NK-92 (cell line): ENCODE results near the gene DPM1.
A peak's percentile ranks its signal among the peaks of the same experiment; 100 is the strongest.

Source experiments
- DNase-seq: peaks from one replicate; lab custom pipeline; 2025; ENCODE audit not compliant: unreplicated experiment; lab: John Stamatoyannopoulos, UW

The DPM1 gene

GRCh38 chr20:50930976-50931305, 27.4 kb downstream of the DPM1 start:
- DNase-seq = no peak

GRCh38 chr20:50930139-50930975, 28.0 kb downstream of the DPM1 start:
- no peak for DNase-seq

- peak; percentile 25 for DNase-seq
These were observed 28.8 kb downstream of the DPM1 start for GRCh38 chr20:50929299-50930138.

- no peak for DNase-seq
These were observed 29.9 kb downstream of the DPM1 start for GRCh38 chr20:50928469-50928868.

GRCh38 chr20:50926530-50926929, 31.8 kb downstream of the DPM1 start:
- no peak for DNase-seq

DNA sequence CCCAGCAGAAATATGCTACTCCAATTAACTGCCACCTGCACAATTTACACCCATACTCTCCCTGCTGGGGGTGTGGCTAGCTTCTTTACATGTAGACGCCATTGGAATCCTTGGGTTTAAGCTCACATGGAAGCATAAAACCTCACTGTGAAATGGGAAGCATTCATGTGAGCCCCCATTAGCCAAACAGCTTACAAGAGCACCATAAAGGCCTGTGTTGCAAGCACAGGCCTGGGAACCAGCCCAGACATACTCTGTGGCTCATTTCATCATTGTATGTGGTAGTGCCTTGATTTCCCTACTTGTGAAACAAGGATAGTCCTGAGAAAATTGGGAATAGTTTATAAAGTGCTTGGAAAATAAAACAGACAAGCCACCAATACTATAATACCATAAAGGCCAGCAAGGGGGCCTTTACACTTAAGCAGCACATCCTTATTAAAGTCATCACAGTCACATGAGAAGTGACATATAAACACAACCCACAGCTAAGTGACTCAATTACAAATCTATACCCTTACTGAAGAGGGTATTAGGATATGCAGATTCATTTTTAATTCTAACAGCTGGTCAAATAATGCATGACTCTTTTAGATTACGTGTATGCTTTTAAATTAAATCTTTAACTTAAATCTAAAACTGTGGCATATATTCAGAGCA, 33.9 kb downstream of the DPM1 start:
- no peak for DNase-seq

DNA sequence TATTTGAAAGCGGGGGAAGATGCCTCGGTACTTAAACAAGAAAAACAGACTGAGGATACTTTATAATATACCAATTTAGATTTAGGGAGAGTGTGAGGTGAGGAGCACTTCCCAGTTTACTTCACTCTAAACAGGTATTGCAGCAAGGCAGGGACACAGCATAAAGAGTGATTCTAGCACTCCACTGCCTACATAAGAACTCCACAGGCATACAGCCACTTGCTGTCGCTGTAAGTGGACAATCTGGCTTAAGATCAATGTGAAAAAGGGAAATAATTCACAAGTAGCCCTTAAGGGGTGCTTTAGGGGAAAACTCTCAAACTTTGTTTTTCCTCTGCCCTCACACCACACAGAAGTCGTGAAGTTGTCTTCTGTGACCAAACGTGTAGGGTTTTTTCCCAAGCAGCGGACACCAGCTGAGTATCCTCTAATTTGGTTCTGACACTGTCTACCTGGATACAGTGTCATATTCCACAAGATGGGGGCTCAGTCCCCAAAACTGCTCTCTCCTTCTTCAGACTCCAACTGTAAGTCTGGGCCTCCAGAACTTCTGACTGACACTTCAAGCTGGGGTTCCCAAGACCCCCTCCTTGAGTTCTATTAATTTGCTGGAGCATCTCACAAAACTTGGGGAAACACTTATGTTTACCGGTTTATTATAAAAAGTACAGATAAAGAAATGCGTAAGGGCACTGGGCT, 36.4 kb downstream of the DPM1 start:
- DNase-seq = no peak

- no peak for DNase-seq
These were observed 37.3 kb downstream of the DPM1 start for GRCh38 chr20:50920997-50921396.

GRCh38 chr20:50919567-50919966, 38.8 kb downstream of the DPM1 start:
- DNase-seq = no peak

DNA sequence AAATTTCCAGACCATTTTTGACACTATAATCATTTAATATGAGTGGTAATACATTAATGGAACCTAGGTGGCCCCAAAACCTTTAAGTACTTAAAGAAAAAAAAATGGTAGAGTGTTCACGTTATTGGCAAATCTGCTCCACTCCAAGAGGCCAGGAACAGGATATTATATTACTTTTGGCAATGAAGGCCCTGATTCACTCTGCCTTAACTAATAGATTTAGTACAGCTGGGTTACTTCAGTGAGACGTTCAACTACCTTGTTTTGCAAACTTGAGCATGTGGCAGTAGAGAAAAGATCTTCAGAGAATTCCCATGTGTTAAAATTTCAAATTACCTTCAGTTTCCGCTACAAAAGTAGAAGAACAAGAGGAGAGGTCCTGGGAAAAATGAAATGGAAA, 39.9 kb downstream of the DPM1 start:
- no peak for DNase-seq

GRCh38 chr20:50916934-50917333, 41.4 kb downstream of the DPM1 start:
- DNase-seq = no peak

DNA sequence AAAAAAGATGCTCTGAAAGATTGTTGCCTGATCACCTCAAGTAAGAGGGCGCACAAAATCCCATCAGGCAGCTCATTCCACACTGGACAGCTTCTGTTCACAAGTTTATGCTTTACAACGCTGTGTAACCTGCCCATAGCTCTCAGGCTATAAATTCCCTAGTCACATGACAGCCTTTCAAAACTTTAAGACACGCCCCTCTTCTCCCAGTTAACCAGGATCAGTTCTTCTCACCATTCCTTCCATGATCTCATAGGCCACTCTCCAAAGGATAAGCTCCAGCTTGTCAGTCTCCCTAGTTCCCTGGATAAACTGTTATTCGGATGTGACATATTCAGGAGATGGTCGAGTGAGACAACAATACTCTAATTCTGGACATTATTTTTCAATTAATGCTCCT, 42.1 kb downstream of the DPM1 start:
- DNase-seq = no peak

GRCh38 chr20:50915424-50915823, 42.9 kb downstream of the DPM1 start:
- DNase-seq = no peak

GRCh38 chr20:50913690-50914375, 44.5 kb downstream of the DPM1 start:
- no peak for DNase-seq

GRCh38 chr20:50911716-50912115, 46.6 kb downstream of the DPM1 start:
- DNase-seq = no peak

- DNase-seq = no peak
These were observed 47.3 kb downstream of the DPM1 start for GRCh38 chr20:50911030-50911429.

DNA sequence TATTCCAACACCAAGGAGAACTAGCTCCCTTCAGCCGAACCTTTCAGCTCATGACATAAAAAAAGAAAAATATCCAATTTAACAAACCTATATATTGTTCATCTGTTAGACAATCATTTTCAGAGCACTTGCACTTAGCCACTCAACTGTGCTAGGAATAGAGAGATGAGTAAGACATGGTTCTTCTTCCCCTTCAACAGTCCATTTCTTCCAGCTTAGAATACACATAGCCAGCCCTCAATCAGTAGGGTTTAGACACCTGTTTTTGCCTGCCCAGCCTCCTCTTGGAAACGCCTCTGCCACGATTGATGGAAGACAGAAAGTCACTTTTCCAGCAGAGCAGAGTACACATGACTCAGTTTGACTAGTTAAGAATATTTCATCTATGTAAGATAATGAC, 48.9 kb downstream of the DPM1 start:
- DNase-seq = no peak

DNA sequence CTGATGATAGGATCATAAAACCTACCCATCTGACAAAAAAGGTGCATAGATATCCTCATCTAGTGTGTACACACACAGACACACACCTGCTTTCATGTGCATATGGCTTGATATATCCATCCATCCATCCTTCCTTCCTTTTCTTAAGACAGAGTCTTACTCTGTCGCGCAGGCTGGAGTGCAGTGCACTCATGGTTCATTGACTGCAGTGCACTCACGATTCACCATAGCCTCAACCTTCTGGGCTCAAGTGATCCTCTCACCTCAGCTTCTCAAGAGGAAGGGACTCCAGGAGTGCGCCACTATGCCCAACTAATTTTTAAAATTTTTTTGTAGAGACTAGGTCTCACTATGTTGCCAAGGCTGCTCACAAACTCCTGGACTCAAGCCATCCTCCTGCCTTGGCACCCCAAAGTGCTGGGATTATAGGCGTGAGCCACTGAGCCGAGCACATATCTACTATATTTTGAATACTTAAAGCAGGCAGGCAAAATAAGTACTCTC, 54.2 kb downstream of the DPM1 start:
- DNase-seq = no peak

DNA sequence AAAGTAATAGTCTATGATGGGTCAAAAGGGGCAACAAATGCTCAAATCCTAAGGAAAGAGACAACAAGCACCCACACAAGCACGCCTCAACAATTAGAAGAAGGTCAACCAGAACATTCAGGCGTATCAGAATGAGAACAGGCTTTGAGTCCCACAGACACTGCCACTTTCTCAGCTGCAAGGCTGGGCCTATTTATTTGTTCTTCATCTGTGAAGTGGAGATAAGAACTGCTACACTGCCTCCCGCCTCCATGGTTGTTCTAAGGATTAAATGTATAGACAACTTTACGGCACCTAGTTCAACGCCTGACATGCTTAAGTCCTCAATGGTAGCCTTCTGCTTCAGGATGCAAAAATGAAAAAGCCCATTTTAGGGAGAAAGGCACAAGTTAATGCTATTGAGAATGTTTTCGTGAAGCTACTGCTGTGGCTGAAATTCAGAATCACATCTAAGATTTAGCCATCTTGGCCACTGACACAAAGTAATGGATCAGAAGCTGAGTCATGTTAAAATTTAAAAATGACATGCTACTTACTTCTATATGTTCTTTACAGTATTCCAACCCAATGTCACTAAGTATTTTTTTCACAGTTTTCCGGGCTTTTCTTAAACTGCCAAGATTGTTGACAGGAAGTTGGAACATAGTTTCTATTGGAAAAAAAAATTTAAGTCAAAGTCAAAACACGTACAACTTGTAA, 54.8 kb downstream of the DPM1 start:
- DNase-seq = no peak

- no peak for DNase-seq
These were observed 57.0 kb downstream of the DPM1 start for GRCh38 chr20:50901301-50901700.
